ENCODE results near the gene FAM149B1.
"Not testable (repeated sequence)": the region's sequence is repeated elsewhere in the genome, so short reads cannot be mapped to it uniquely, and the experiment has no call there.

FAM149B1 gene

GRCh38 chr10:73258612-73259011 lies 90.7 kb downstream of the FAM149B1 start:
- H3K27ac Mint-ChIP-seq; H3K27me3 Mint-ChIP-seq; H3K36me3 Mint-ChIP-seq; ATAC-seq (ENCODE audit: low read depth); H3K4me1 Mint-ChIP-seq; H3K9me3 Mint-ChIP-seq; H3K4me3 Mint-ChIP-seq; DNase-seq (ENCODE audit: low spot score in 2 of 2): not testable (repeated sequence)

GRCh38 chr10:73261362-73261995 lies 93.6 kb downstream of the FAM149B1 start:
- peaks cover 4% of the 10 kb centered on the region for H3K9me3 Mint-ChIP-seq
- ATAC-seq (ENCODE audit: low read depth) (no peak), DNase-seq (ENCODE audit: low spot score in 2 of 2) (no peak)
- H3K4me3 Mint-ChIP-seq: no peak overlapping the region
- no peak overlapping the region for H3K27ac Mint-ChIP-seq
- no peaks in the 10 kb centered on the region for H3K36me3 Mint-ChIP-seq
- H3K4me1 Mint-ChIP-seq: no peaks in the 10 kb centered on the region
- no peaks in the 10 kb centered on the region for H3K27me3 Mint-ChIP-seq

- Mint-ChIP-seq H3K36me3 (no peaks in the 10 kb centered on the region), H3K27me3 (no peaks in the 10 kb centered on the region), H3K9me3 (peaks cover 4% of the 10 kb centered on the region), H3K27ac (no peak overlapping the region), H3K4me3 (no peak overlapping the region), H3K4me1 (no peaks in the 10 kb centered on the region)
- DNase-seq (ENCODE audit: low spot score in 2 of 2) (no peak), ATAC-seq (ENCODE audit: low read depth) (no peak)
Observed at GRCh38 chr10:73262105-73262730, 94.3 kb downstream of the FAM149B1 start.

- Mint-ChIP-seq H3K9me3 (peaks cover 4% of the 10 kb centered on the region), H3K4me1 (no peaks in the 10 kb centered on the region), H3K27me3 (no peaks in the 10 kb centered on the region), H3K27ac (no peak overlapping the region), H3K36me3 (no peaks in the 10 kb centered on the region), H3K4me3 (no peak overlapping the region)
- ATAC-seq (ENCODE audit: low read depth): no peak
- no peak for DNase-seq (ENCODE audit: low spot score in 2 of 2)
Observed at GRCh38 chr10:73262880-73263555, 95.1 kb downstream of the FAM149B1 start.

GRCh38 chr10:73263693-73264347 lies 95.9 kb downstream of the FAM149B1 start:
- Mint-ChIP-seq H3K27me3 (no peaks in the 10 kb centered on the region), H3K27ac (no peak overlapping the region), H3K9me3 (peaks cover 4% of the 10 kb centered on the region), H3K4me1 (no peaks in the 10 kb centered on the region), H3K36me3 (no peaks in the 10 kb centered on the region), H3K4me3 (no peak overlapping the region)
- no peak for DNase-seq (ENCODE audit: low spot score in 2 of 2)
- ATAC-seq (ENCODE audit: low read depth): no peak

GRCh38 chr10:73264423-73264822 lies 96.5 kb downstream of the FAM149B1 start:
- Mint-ChIP-seq H3K27ac (no peak overlapping the region), H3K36me3 (no peaks in the 10 kb centered on the region), H3K4me1 (no peaks in the 10 kb centered on the region), H3K4me3 (no peak overlapping the region), H3K27me3 (no peaks in the 10 kb centered on the region), H3K9me3 (no peaks in the 10 kb centered on the region)
- ATAC-seq (ENCODE audit: low read depth): no peak
- DNase-seq (ENCODE audit: low spot score in 2 of 2): no peak

- ATAC-seq (ENCODE audit: low read depth) (no peak), DNase-seq (ENCODE audit: low spot score in 2 of 2) (no peak)
- Mint-ChIP-seq H3K4me3 (no peak overlapping the region), H3K27ac (no peak overlapping the region), H3K36me3 (no peaks in the 10 kb centered on the region), H3K4me1 (peaks cover 3% of the 10 kb centered on the region), H3K9me3 (no peaks in the 10 kb centered on the region), H3K27me3 (no peaks in the 10 kb centered on the region)
Observed at GRCh38 chr10:73281097-73281496, 113.2 kb downstream of the FAM149B1 start.

- Mint-ChIP-seq H3K27ac (no peak overlapping the region), H3K36me3 (peaks cover 11% of the 10 kb centered on the region), H3K4me3 (no peak overlapping the region), H3K9me3 (peaks cover 4% of the 10 kb centered on the region), H3K4me1 (peaks cover 2% of the 10 kb centered on the region), H3K27me3 (no peaks in the 10 kb centered on the region)
- ATAC-seq (ENCODE audit: low read depth) (no peak), DNase-seq (ENCODE audit: low spot score in 2 of 2) (no peak)
Observed at GRCh38 chr10:73287441-73287840, 119.5 kb downstream of the FAM149B1 start.

- H3K36me3 Mint-ChIP-seq: peaks cover 11% of the 10 kb centered on the region
- no peaks in the 10 kb centered on the region for H3K27me3 Mint-ChIP-seq
- no peak overlapping the region for H3K27ac Mint-ChIP-seq
- DNase-seq (ENCODE audit: low spot score in 2 of 2) (no peak), ATAC-seq (ENCODE audit: low read depth) (no peak)
- peaks cover 2% of the 10 kb centered on the region for H3K4me1 Mint-ChIP-seq
- peaks cover 4% of the 10 kb centered on the region for H3K9me3 Mint-ChIP-seq
- H3K4me3 Mint-ChIP-seq: no peak overlapping the region
Observed at GRCh38 chr10:73289958-73290357, 122.0 kb downstream of the FAM149B1 start.

- Mint-ChIP-seq H3K4me1 (no peaks in the 10 kb centered on the region), H3K36me3 (peaks cover 11% of the 10 kb centered on the region), H3K4me3 (no peak overlapping the region), H3K9me3 (peaks cover 4% of the 10 kb centered on the region), H3K27me3 (no peaks in the 10 kb centered on the region), H3K27ac (no peak overlapping the region)
- DNase-seq (ENCODE audit: low spot score in 2 of 2) (no peak), ATAC-seq (ENCODE audit: low read depth) (no peak)
Observed at GRCh38 chr10:73293461-73293860, 125.5 kb downstream of the FAM149B1 start.

All from memory B cell (primary cell).